ENCODE results near the gene ATXN1. TPM values are rescaled to one million over a fixed set of nuclear protein-coding genes. Genes with fewer than 3 reads are reported as not detected.

ATXN1 gene
- polyA plus RNA-seq, 6 donors from 2014 or later = 0.14 to 1.2 (median 0.60) TPM; not detected in 1

- DNase-seq (peak; percentile 27), ATAC-seq (ENCODE audit: low read depth in 2 of 2) (peak; percentile 18 to 21)
- H3K36me3 Mint-ChIP-seq = no peaks in the 10 kb centered on the region
- peaks cover 9 to 13% (median 11%) of the 10 kb centered on the region in 3 donors for H3K4me1 Mint-ChIP-seq
- peak overlapping the region in 1 of 6 donors; percentile 71 for H3K27ac Mint-ChIP-seq
- no peak overlapping the region for H3K4me3 Mint-ChIP-seq
- H3K9me3 Mint-ChIP-seq = no peaks in the 10 kb centered on the region
- H3K27me3 Mint-ChIP-seq = peaks cover 4 to 8% (median 5%) of the 10 kb centered on the region in 3 donors
Observed at GRCh38 chr6:16316741-16317251, 444.5 kb downstream of the ATXN1 start.

DNA sequence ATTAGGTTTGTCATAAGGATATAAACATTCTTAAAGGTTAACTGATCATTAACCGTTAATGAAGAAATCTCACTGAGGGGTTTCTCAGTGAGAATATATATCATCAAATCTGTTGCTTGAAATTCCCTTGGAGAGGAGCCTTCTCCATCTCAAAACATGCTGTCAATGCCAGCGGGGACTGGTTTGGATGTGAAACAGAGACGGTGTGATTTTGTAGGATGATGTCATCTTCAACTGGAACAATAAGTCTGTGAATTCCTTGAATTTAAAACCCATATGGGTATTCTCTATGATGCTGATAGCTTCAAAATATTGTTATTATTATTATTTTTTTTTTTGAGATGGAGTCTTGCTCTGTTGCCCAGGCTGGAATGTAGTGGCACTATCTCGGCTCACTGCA lies 447.0 kb downstream of the ATXN1 start:
- peaks cover 0 to 6% (median 3%) of the 10 kb centered on the region in 3 donors for H3K4me1 Mint-ChIP-seq
- no peak for ATAC-seq (ENCODE audit: low read depth in 2 of 2)
- no peak overlapping the region for H3K4me3 Mint-ChIP-seq
- DNase-seq = no peak
- H3K27me3 Mint-ChIP-seq = peaks cover 4 to 8% (median 5%) of the 10 kb centered on the region in 3 donors
- H3K36me3 Mint-ChIP-seq = no peaks in the 10 kb centered on the region
- H3K9me3 Mint-ChIP-seq = no peaks in the 10 kb centered on the region
- no peak overlapping the region for H3K27ac Mint-ChIP-seq

DNA sequence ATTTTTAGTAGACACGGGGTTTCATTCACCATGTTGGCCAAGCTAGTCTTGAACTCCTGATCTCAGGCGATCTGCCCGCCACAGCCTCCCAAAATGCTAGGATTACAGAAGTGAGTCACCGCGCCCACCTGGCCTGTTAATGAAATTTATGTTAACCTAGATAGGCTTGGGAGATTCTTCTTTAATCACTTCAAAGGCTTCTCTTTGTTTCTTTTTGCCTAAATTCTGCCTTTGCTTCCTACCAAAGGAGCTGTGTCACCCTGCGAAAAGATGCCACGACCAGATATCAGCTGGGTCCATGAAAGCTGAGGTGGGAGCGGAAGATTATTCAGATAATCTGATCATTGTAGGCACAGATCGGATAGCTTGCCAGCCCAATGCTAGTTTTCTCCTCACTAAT lies 447.5 kb downstream of the ATXN1 start:
- ATAC-seq (ENCODE audit: low read depth in 2 of 2) = no peak
- Mint-ChIP-seq H3K9me3 (no peaks in the 10 kb centered on the region), H3K36me3 (no peaks in the 10 kb centered on the region), H3K27me3 (peaks cover 4 to 8% (median 5%) of the 10 kb centered on the region in 3 donors), H3K27ac (no peak overlapping the region), H3K4me1 (peaks cover 0 to 6% (median 0%) of the 10 kb centered on the region in 3 donors), H3K4me3 (no peak overlapping the region)
- DNase-seq = no peak

DNA sequence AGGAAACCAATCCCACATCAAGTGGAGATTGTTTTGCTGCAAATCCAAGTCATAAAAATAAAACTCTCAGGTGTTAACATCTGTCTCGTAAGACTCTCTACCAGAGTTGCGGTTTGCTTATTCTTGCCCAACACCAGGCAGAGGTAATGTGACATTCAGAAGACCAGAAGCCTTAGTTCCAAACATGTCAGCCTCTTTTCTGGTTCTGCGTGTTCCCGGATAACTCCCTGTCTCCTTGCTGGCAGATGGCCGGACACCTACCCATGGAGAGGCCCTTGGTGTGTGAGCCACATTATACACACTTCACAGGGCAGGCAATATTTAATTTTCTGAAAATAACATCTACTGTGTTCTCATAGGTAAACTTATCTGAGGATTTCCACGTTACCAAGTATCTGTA lies 449.5 kb downstream of the ATXN1 start:
- DNase-seq (no peak), ATAC-seq (ENCODE audit: low read depth in 2 of 2) (no peak)
- H3K4me3 Mint-ChIP-seq = no peak overlapping the region
- H3K4me1 Mint-ChIP-seq = peaks cover 0 to 5% (median 0%) of the 10 kb centered on the region in 3 donors
- H3K9me3 Mint-ChIP-seq = no peaks in the 10 kb centered on the region
- H3K36me3 Mint-ChIP-seq = no peaks in the 10 kb centered on the region
- peak overlapping the region in 1 of 6 donors; percentile 26 for H3K27ac Mint-ChIP-seq
- peaks cover 0 to 5% (median 0%) of the 10 kb centered on the region in 3 donors for H3K27me3 Mint-ChIP-seq

- peak overlapping the region in 3 of 6 donors; percentile 63 to 76 (median 73) for H3K27ac Mint-ChIP-seq
- H3K9me3 Mint-ChIP-seq = no peaks in the 10 kb centered on the region
- ATAC-seq (ENCODE audit: low read depth in 2 of 2) = no peak
- H3K27me3 Mint-ChIP-seq = no peaks in the 10 kb centered on the region
- H3K4me3 Mint-ChIP-seq = peak overlapping the region in 3 of 8 donors; percentile 63 to 85 (median 77)
- no peak for DNase-seq
- H3K36me3 Mint-ChIP-seq = no peaks in the 10 kb centered on the region
- H3K4me1 Mint-ChIP-seq = peaks cover 9 to 19% (median 12%) of the 10 kb centered on the region in 3 donors
Observed at GRCh38 chr6:16306334-16306733, 454.9 kb downstream of the ATXN1 start.

DNA sequence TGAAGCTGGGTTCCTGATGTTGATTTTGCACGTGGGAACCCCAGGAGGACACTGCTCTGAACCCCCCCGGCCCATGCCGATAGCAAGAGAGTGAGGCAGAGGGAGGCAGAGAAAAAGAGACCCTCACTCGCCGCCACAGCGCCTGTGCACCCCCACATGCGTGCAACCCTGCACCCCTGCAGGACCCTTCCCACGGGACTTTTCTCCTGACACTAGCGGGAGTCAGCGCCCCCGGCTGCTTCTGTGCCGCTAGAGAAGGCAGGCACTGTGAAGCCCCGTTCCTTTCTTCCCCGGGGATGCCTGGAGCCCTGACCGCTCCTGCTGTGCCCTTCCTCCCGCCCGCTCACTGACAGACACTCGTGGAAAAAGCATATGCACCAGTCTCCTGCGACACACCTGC lies 455.5 kb downstream of the ATXN1 start:
- Mint-ChIP-seq H3K36me3 (no peaks in the 10 kb centered on the region), H3K4me3 (peak overlapping the region in 6 of 8 donors; percentile 31 to 85 (median 63)), H3K4me1 (peaks cover 9 to 19% (median 12%) of the 10 kb centered on the region in 3 donors), H3K27ac (peak overlapping the region in 5 of 6 donors; percentile 56 to 92 (median 73)), H3K9me3 (no peaks in the 10 kb centered on the region), H3K27me3 (no peaks in the 10 kb centered on the region)
- no peak for DNase-seq
- peak; percentile 21 to 34 for ATAC-seq (ENCODE audit: low read depth in 2 of 2)

GRCh38 chr6:16305246-16305725 lies 456.0 kb downstream of the ATXN1 start:
- Mint-ChIP-seq H3K27me3 (no peaks in the 10 kb centered on the region), H3K9me3 (no peaks in the 10 kb centered on the region), H3K4me3 (peak overlapping the region in 5 of 8 donors; percentile 54 to 85 (median 63)), H3K36me3 (no peaks in the 10 kb centered on the region), H3K27ac (peak overlapping the region in 4 of 6 donors; percentile 56 to 90 (median 69)), H3K4me1 (peaks cover 9 to 19% (median 12%) of the 10 kb centered on the region in 3 donors)
- DNase-seq (peak; percentile 56), ATAC-seq (ENCODE audit: low read depth in 2 of 2) (peak; percentile 94 to 95)

- Mint-ChIP-seq H3K27ac (peak overlapping the region in 2 of 6 donors; percentile 5 to 41), H3K4me3 (no peak overlapping the region), H3K4me1 (peaks cover 9 to 19% (median 12%) of the 10 kb centered on the region in 3 donors), H3K9me3 (no peaks in the 10 kb centered on the region), H3K36me3 (no peaks in the 10 kb centered on the region), H3K27me3 (no peaks in the 10 kb centered on the region)
- ATAC-seq (ENCODE audit: low read depth in 2 of 2) (no peak), DNase-seq (no peak)
Observed at GRCh38 chr6:16302721-16303552, 458.3 kb downstream of the ATXN1 start.

GRCh38 chr6:16301511-16301910 lies 459.7 kb downstream of the ATXN1 start:
- Mint-ChIP-seq H3K4me3 (no peak overlapping the region), H3K27ac (peak overlapping the region in 2 of 6 donors; percentile 16 to 59), H3K4me1 (peaks cover 9 to 14% (median 12%) of the 10 kb centered on the region in 3 donors), H3K9me3 (no peaks in the 10 kb centered on the region), H3K27me3 (no peaks in the 10 kb centered on the region), H3K36me3 (no peaks in the 10 kb centered on the region)
- DNase-seq (no peak), ATAC-seq (ENCODE audit: low read depth in 2 of 2) (peak in 1 of 2 donors; percentile 32)

DNA sequence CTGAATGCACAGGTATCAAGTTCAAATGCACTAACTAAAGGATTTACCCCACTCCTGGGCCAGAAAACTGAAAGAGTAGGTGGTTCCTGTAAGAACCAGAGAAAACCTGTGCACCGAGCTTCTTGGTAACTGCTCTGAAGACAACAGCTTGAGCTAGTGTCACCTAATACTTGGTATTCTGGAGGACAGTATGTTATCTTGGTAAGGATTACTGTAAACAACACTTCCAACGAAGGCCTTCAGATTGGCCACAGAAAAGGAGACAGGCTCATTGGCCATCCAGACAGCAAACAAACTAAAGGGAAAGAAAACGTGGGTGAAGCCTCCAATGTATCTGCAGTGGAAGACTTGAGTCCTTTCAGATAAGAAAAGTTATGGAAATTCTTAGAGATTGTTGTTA lies 461.4 kb downstream of the ATXN1 start:
- Mint-ChIP-seq H3K4me1 (no peaks in the 10 kb centered on the region), H3K4me3 (no peak overlapping the region), H3K36me3 (no peaks in the 10 kb centered on the region), H3K9me3 (no peaks in the 10 kb centered on the region), H3K27ac (no peak overlapping the region), H3K27me3 (peaks cover 0 to 3% (median 0%) of the 10 kb centered on the region in 3 donors)
- ATAC-seq (ENCODE audit: low read depth in 2 of 2) (no peak), DNase-seq (no peak)

DNA sequence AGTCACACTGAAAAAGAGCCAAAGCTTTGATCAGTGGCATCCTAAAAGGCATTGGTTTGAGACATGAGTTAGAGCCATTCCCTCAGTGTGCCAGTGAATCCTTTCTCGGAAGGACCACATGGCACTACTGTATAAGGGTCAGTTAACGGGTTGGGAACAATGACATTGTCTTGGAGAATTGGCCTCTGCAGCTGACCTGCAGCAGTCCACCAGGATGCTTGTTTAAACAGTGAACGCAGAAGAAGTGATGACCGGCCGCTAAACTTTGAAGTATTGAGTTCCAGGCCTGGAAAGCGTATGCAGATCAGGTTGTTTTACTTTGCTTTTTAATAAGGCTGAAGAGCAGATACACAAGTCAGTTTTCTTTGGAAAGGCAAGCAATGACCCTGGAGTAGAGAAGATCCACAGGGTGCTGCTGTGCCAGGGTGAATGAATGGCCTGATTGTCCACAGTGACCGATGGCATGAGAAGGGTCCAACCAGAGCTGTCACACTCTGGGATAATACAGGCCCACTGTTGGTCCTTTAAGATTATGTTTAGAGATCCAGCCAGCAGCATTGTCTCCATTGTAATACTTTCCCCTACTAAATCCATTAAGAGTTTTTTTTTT lies 465.1 kb downstream of the ATXN1 start:
- H3K9me3 Mint-ChIP-seq = no peaks in the 10 kb centered on the region
- no peaks in the 10 kb centered on the region for H3K4me1 Mint-ChIP-seq
- no peak for ATAC-seq (ENCODE audit: low read depth in 2 of 2)
- H3K4me3 Mint-ChIP-seq = no peak overlapping the region
- DNase-seq = no peak
- H3K36me3 Mint-ChIP-seq = no peaks in the 10 kb centered on the region
- H3K27ac Mint-ChIP-seq = peak overlapping the region in 1 of 6 donors; percentile 63
- H3K27me3 Mint-ChIP-seq = peaks cover 0 to 7% (median 0%) of the 10 kb centered on the region in 3 donors

- DNase-seq (no peak), ATAC-seq (ENCODE audit: low read depth in 2 of 2) (no peak)
- Mint-ChIP-seq H3K27ac (no peak overlapping the region), H3K36me3 (no peaks in the 10 kb centered on the region), H3K27me3 (peaks cover 1 to 7% (median 2%) of the 10 kb centered on the region in 3 donors), H3K4me1 (no peaks in the 10 kb centered on the region), H3K4me3 (no peak overlapping the region), H3K9me3 (no peaks in the 10 kb centered on the region)
Observed at GRCh38 chr6:16295471-16295870, 465.8 kb downstream of the ATXN1 start.

DNA sequence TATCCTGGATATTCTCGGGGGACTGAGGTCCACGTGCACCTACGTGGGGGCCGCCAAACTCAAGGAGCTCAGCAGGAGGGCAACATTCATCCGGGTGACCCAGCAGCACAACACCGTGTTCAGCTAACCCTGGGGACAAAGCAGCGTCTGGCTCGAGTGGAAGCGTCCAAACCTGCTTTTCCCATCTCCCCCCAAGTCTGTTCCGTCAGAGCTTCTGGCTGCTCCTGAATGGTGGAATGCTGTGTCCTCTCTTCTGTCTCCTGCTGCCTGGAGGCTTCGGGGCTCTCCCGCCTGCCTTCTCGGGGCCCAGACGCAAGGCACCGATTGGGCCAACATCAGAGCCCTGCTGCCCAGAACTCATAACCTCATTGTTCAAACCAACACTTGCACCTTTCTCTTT lies 466.2 kb downstream of the ATXN1 start:
- H3K27ac Mint-ChIP-seq = no peak overlapping the region

More for the DNA sequence above, 466.2 kb downstream of the ATXN1 start:
- ATAC-seq (ENCODE audit: low read depth in 2 of 2) (no peak), DNase-seq (no peak)
- H3K9me3 Mint-ChIP-seq = no peaks in the 10 kb centered on the region
- H3K27me3 Mint-ChIP-seq = peaks cover 5 to 7% (median 5%) of the 10 kb centered on the region in 3 donors
- H3K36me3 Mint-ChIP-seq = no peaks in the 10 kb centered on the region
- no peaks in the 10 kb centered on the region for H3K4me1 Mint-ChIP-seq
- H3K4me3 Mint-ChIP-seq = no peak overlapping the region

All from naive B cell (primary cell).